Nephron progenitor cell (in vitro differentiated cells): ENCODE measurements around the gene TMEM59.

Source experiments
- DNase-seq: peaks from one replicate; pipeline ENCODE4 v3.0.0; 2021
- H3K27ac Mint-ChIP-seq: 2 replicates; pipeline ENCODE4 v1.8.0; 2021; ENCODE audit warnings: mild to moderate bottlenecking, moderate library complexity, mixed read lengths
- H3K27me3 Mint-ChIP-seq: 2 replicates; pipeline ENCODE4 v1.8.0; 2021; ENCODE audit warnings: mild to moderate bottlenecking, low read depth, mixed read lengths; ENCODE audit not compliant: poor library complexity
- H3K36me3 Mint-ChIP-seq: 2 replicates; pipeline ENCODE4 v1.8.0; 2021; ENCODE audit warnings: low read depth, mixed read lengths
- H3K4me1 Mint-ChIP-seq: 2 replicates; pipeline ENCODE4 v1.8.0; 2021; ENCODE audit warnings: mixed read lengths
- H3K4me3 Mint-ChIP-seq: 2 replicates; pipeline ENCODE4 v1.8.0; 2021; ENCODE audit warnings: mild to moderate bottlenecking, moderate library complexity, mixed read lengths
- H3K9me3 Mint-ChIP-seq: 2 replicates; pipeline ENCODE4 v1.8.0; 2021; ENCODE audit warnings: mild to moderate bottlenecking, moderate library complexity, mixed read lengths
- TF ChIP-seq, protein P1 (sequence below): fragments of 200-600 bp; sonication (generic); IDR thresholded peaks from 2 replicates; pipeline ENCODE4 v1.5.0; 2021; ENCODE audit warnings: antibody characterized with exemption

The TMEM59 gene, protein sequence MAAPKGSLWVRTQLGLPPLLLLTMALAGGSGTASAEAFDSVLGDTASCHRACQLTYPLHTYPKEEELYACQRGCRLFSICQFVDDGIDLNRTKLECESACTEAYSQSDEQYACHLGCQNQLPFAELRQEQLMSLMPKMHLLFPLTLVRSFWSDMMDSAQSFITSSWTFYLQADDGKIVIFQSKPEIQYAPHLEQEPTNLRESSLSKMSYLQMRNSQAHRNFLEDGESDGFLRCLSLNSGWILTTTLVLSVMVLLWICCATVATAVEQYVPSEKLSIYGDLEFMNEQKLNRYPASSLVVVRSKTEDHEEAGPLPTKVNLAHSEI

DNA sequence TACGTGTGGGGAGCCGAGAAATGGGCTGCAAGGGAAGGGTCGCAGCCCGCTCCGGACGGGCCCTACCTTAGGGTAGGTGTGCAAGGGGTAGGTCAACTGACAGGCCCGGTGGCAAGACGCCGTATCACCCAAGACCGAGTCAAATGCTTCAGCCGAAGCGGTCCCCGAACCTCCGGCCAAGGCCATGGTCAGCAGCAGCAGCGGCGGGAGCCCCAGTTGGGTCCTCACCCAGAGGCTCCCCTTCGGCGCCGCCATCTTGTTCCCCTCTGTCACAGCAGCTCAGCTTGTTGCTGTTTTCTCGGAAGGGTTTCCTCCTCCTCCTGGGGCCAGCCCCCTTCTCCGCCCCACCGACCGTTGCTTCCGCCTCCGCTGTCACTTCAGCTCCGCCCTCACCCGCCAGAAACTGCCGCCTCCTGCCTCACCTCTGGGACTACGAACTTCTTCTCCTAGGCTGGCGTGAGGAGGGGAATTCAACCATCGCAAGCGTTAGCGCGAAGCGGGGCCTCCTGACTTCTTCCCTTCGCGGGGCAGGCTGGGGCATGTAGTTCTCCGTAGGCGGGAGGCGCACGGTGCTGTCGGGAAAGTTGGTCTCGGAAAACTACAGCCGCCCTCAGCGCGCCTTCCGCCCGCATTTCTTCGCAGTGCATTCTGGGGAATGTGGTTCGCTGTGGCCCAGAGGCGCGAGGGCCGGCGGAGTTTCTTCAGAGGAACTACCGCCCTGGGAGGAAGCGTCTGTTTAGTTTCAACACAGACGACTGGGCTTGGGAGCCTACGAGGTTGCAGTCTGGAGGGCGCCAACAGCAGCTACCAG is at the start of gene TMEM59, which contains the start of gene TCEANC2:
TMEM59 (minus strand) TSS at position 271 of the 811 bp plus-strand sequence; CDS start at position 255, 16 bp downstream.
TCEANC2 (plus strand) TSS at position 675 of the 811 bp plus-strand sequence. CDS start 815 bp downstream, outside the sequence.
- peak; percentile 96 for DNase-seq
- H3K27ac Mint-ChIP-seq: no peak within 1 kb of the TSS

DNA sequence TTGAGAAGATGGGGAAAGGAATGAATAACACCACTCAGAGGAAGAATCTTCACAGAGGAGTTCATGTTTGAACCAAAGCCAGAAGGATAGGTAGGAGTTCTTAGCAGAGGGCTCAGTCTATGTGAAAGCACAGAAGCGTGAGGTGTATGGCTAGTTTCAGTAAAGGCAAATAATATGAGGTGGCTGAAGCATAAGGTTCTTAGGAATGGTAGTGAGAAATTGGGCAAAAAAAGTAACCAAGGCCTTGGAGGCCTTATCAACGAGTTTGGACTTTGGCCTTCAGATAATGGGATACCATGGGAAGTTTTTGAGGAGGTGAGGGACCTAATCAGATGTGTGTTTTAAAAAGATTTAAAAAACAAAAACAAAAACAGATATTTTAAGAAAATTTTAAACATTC is 47.5 kb upstream of the TMEM59 start:
- Mint-ChIP-seq H3K9me3 (no peaks in the 10 kb centered on the region), H3K27me3 (peaks cover 4% of the 10 kb centered on the region), H3K36me3 (peaks cover 13% of the 10 kb centered on the region), H3K27ac (no peak overlapping the region), H3K4me3 (no peak overlapping the region), H3K4me1 (peaks cover 24% of the 10 kb centered on the region)
- DNase-seq: no peak
- TF ChIP-seq, protein P1, sequence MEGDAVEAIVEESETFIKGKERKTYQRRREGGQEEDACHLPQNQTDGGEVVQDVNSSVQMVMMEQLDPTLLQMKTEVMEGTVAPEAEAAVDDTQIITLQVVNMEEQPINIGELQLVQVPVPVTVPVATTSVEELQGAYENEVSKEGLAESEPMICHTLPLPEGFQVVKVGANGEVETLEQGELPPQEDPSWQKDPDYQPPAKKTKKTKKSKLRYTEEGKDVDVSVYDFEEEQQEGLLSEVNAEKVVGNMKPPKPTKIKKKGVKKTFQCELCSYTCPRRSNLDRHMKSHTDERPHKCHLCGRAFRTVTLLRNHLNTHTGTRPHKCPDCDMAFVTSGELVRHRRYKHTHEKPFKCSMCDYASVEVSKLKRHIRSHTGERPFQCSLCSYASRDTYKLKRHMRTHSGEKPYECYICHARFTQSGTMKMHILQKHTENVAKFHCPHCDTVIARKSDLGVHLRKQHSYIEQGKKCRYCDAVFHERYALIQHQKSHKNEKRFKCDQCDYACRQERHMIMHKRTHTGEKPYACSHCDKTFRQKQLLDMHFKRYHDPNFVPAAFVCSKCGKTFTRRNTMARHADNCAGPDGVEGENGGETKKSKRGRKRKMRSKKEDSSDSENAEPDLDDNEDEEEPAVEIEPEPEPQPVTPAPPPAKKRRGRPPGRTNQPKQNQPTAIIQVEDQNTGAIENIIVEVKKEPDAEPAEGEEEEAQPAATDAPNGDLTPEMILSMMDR: no peak

More for the DNA sequence above, at the start of gene TMEM59, which contains the start of gene TCEANC2:
- TF ChIP-seq, protein P1: no peak
- no peaks in the 10 kb centered on the region for H3K9me3 Mint-ChIP-seq
- H3K4me3 Mint-ChIP-seq: no peak within 1 kb of the TSS
- peaks cover 12% of the 10 kb centered on the region for H3K36me3 Mint-ChIP-seq
- H3K27me3 Mint-ChIP-seq: no peaks in the 10 kb centered on the region
- peaks cover 17% of the 10 kb centered on the region for H3K4me1 Mint-ChIP-seq

DNA sequence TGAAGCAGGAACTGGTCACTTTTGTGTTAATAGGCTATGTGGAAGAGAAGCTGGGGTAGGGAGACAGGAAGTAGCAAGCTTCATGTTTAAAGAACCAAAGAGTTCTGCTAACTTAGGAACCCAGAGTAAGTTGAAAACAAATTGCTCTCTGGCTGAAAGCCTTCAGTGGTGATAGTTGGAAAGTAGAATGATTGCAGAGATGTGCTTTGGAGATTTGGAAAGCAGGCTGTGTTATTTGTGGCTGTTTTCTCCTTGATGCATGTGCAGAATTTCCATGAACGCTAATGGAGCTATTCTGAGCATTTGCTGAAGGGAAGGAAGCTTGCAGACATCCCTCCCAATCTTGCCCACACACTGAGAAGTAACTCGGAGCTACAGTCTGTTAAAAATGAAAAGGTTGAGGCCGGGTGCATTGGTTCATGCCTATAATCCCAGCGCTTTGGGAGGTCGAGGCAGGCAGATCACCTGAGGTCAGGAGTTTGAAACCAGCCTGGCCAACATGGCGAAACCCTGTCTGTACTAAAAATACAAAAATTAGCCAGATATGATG is 46.1 kb upstream of the TMEM59 start:
- H3K9me3 Mint-ChIP-seq: no peaks in the 10 kb centered on the region
- peaks cover 4% of the 10 kb centered on the region for H3K27me3 Mint-ChIP-seq
- peaks cover 24% of the 10 kb centered on the region for H3K4me1 Mint-ChIP-seq
- H3K36me3 Mint-ChIP-seq: peaks cover 13% of the 10 kb centered on the region
- no peak overlapping the region for H3K27ac Mint-ChIP-seq
- no peak for DNase-seq
- TF ChIP-seq, protein P1: no peak
- no peak overlapping the region for H3K4me3 Mint-ChIP-seq

DNA sequence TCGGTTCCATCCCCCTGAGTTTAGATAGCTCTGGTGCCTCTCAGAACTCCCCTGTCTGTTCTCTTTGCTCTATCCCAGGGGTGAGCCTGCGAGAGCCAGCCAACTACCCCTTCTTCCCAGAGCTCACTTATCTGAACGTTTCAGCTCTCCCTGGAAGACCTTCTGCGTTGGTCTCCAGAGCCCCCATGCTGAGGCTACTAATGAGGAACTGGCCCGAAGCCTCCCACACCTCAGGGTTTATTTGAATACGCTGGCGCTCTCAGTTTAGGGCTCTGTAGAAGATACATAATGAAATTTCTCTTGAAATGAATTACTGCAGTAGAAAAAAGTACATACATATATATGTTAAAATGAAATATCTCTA is 43.9 kb upstream of the TMEM59 start:
- Mint-ChIP-seq H3K4me3 (no peak overlapping the region), H3K36me3 (no peaks in the 10 kb centered on the region), H3K4me1 (peaks cover 24% of the 10 kb centered on the region), H3K9me3 (no peaks in the 10 kb centered on the region), H3K27me3 (no peaks in the 10 kb centered on the region), H3K27ac (peak overlapping the region; percentile 92)
- TF ChIP-seq, protein P1: no peak
- no peak for DNase-seq

DNA sequence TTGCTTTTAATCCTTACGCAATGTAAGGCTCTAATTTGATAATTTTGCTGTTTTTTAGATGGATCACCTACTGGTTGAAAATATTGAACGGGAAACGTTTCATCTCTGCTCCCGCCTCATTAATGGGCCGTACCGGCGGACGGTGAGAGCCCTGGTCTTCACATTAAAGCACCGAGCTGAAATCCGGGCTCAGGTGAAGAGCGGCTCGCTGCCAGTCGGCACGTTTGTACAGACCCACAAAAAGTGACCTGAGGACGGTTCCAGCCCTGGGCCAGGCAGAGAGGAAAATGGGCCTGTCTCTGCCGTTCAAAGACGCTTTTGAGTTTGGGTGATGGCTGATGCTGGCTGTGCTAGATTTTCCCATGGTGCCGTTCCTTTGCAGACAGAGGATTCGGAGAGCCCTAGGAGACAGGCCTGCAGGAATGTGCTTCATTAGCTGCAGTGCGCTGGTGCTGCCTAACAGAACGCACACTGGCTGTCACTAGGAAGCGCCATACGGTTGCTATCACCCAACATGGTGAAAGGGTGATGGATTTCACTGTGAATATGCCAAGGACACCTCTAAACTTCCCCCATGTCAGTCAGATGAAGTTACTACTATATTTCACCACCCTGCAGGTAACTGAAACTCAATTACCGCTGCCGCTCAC is 43.3 kb upstream of the TMEM59 start:
- H3K27ac Mint-ChIP-seq: peak overlapping the region; percentile 92
- no peak for DNase-seq
- H3K4me3 Mint-ChIP-seq: no peak overlapping the region
- no peaks in the 10 kb centered on the region for H3K27me3 Mint-ChIP-seq
- peaks cover 24% of the 10 kb centered on the region for H3K4me1 Mint-ChIP-seq
- TF ChIP-seq, protein P1: no peak
- no peaks in the 10 kb centered on the region for H3K36me3 Mint-ChIP-seq
- H3K9me3 Mint-ChIP-seq: no peaks in the 10 kb centered on the region
